DMS 273 (cell line): Measurements from ENCODE around the gene KRT75.
"Not testable (repeated sequence)": the region's sequence is repeated elsewhere in the genome, so short reads cannot be mapped to it uniquely, and the experiment has no call there.

Experiments
- DNase-seq: peaks from one replicate; lab custom pipeline; 2025; ENCODE audit not compliant: unreplicated experiment; lab: John Stamatoyannopoulos, UW

Gene KRT75

DNA sequence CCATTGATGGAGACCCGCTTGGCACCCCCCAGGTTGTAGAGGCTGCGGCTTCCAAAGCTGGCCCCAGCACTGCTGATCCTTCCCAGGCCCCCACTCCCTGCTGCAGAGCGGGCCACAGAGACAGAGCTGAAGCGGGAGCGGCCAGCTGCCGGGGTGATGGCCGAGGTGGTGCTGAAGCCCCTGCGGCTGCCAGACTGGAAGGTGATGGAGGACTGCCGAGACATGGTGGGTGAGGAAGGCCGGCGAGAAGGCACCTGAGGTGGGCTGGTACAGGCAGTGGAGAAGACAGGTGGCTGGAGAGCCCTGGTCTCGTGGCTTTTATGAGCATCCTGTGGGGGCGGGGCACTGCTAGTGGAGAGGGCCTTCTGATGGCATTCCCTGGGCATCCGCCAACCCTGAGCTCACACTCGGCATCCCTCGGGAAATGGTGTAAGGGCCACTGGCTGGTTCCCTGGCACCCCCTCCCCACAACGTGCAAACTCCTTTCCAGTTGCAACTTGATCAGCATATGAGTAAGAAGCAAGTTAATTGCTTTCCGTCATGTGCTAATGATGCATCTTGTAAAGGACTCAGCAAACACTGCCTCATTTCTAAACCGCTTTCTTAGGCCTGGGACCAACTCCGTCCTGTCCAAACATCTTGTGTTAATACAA, at the start of gene KRT75:
KRT75 (minus strand) TSS at position 291 of the 653 bp plus-strand sequence; CDS start at position 224, 67 bp downstream.
- DNase-seq = peak; percentile 44

- no peak for DNase-seq
Observed at GRCh38 chr12:52480073-52480472, 45.9 kb upstream of the KRT75 start.

DNA sequence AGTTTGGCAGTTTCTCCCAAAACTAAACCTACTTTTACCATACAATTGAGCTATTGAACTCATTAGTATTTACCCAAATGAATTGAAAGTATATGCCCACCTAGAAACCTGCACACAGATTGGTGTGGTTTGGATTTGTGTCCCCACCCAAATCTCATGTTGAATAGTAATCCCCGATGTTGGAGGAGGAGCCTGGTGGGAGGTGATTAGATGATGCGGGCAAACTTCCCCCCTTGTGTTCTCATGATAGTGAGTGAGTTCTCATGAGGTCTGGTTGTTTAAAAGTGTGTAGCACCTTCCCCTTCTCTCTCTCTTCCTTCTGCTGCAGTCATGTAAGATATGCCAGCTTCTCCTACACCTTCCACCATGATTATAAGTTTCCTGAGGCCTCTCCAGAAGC, 43.5 kb upstream of the KRT75 start:
- no peak for DNase-seq

DNA sequence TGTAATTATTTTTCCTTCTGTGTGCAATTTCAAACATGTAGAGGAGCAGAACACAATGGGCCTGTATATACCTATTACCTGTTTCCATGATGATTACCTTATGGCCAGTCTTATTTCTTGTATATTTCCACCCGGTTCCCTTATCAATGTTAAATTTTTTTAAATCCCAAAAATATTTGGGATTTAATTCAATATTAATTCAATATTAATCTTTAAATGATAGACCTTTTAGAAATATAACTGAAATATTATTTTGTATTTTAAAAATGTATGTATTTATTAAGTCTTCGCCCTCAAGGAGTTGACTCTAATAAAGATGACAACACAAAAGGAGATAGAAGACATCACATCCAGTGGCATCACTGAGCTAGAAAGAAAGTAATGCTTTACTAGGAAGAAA, 40.0 kb upstream of the KRT75 start:
- DNase-seq = no peak

DNA sequence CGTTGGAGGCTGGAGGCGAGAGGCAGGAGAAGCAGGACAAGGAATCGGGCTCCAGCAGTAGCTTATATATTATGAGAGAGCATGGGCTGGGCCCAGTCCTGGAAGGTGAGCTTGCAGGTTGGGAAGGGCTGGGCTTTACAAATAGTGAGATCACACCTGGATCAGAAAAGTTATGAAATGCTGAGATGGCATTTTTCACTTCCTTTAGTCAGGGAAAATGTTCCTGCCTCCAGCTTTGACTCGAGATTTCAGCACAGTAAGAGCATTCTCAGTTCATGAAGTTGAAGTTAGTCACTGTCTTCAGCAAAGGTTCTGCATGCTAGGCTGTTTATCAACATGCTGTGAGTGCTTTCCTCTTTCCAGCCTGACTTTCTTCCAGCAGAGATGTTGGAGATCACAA, 39.6 kb upstream of the KRT75 start, which contains the start of gene KRT6C:
KRT6C (minus strand) TSS at position 38 of the 400 bp plus-strand sequence. CDS start 68 bp downstream, outside the sequence.
- no peak for DNase-seq

- DNase-seq = no peak
Observed at GRCh38 chr12:52469853-52470252, 35.7 kb upstream of the KRT75 start.

GRCh38 chr12:52464897-52465296, 30.7 kb upstream of the KRT75 start:
- DNase-seq = no peak

GRCh38 chr12:52461693-52462092, 27.5 kb upstream of the KRT75 start:
- DNase-seq = no peak

DNA sequence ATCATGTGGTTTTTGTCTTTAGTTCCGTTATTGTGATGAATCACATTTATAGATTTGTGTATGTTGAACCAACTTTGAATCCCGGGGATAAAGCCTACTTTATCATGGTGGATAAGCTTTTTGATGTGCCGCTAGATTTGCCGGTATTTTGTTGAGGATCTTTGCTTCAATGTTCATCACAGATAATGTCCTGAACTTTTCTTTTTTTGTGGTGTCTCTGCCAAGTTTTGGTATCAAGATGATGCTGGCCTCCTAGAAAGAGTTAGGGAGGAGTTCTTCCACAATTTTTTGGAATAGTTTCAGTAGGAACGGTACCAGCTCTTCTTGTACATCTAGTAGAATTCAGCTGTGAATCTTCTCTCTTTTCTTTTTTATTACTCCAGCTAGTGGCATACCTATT, 24.7 kb upstream of the KRT75 start:
- no peak for DNase-seq

GRCh38 chr12:52455821-52456220, 21.6 kb upstream of the KRT75 start:
- DNase-seq = no peak

- no peak for DNase-seq
Observed at GRCh38 chr12:52454411-52455201, 20.4 kb upstream of the KRT75 start.

- no peak for DNase-seq
Observed at GRCh38 chr12:52452101-52452500, 17.9 kb upstream of the KRT75 start, which contains the start of gene KRT6B. Gene KRT6B (minus strand): TSS chr12:52452146. CDS start chr12:52452078, 68 bp downstream.

DNA sequence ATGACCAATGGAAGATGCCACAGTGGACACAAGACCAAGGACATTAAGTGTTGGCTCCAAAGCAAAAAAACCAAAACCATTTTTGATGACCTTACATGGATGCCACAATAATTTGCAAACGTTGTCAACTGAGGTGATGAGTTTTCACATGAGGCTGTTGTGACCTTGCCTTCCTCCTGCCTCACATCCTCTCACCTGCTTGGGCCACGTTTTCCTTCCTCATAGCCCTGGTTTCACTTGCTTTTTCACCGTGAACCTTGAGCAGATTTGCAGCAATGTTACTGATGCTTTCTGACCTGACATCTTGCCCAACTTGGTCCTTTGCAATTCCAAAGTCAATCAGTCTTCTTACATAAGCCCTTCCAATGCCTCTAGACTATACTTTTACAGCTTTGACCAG, 14.1 kb upstream of the KRT75 start:
- no peak for DNase-seq

DNA sequence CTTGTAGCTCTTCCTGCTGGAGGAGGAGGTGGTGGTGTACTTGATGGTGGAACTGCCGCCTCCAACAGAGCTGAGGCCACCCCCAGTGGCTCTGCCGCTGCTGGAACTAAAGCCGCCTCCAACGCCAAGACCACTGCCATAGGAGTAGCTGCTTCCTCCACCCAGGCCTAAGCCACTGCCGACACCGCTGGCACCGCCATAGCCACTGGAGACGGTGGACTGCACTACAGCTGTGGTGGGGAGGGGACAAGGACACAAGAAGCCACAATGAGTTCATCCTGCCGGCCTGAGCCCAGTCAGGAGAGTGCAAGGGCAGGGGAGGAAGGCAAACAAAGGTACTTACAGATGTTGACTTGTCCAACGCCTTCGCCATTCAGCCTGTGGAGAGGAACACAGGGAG, 13.0 kb upstream of the KRT75 start:
- not testable (repeated sequence) for DNase-seq

DNA sequence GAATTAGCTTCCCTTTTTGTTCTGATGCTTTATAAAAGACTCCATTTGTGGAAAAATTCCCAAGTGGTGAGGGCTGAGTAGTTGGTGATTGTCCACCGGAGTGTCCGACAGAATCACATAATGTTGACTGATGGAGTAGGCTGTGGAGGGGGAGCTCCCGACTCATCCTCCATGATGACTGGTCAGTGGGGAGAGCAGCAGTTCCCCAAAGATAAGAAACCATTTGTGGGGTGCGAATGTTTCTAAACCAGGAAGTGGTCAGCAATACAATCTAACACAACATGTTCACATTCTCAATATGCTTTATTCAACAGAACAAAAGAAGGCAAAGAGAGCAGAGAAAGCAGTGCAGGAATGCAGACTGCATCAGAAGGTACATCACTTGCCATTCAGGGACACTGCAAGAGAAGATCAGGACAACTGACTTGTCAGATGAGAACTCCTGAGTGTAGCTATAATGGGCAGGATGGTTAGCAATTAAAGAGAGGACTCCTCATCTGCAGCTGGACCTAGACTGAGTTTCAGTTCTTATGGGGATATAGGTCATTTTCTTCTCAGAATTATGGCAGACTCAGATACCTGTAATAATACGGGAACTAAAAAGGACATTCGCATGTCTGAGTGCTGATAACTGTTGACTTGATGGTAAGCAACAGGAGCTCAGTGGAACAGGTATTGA, 12.3 kb upstream of the KRT75 start:
- DNase-seq = no peak

GRCh38 chr12:52445876-52446275, 11.7 kb upstream of the KRT75 start:
- DNase-seq = no peak

DNA sequence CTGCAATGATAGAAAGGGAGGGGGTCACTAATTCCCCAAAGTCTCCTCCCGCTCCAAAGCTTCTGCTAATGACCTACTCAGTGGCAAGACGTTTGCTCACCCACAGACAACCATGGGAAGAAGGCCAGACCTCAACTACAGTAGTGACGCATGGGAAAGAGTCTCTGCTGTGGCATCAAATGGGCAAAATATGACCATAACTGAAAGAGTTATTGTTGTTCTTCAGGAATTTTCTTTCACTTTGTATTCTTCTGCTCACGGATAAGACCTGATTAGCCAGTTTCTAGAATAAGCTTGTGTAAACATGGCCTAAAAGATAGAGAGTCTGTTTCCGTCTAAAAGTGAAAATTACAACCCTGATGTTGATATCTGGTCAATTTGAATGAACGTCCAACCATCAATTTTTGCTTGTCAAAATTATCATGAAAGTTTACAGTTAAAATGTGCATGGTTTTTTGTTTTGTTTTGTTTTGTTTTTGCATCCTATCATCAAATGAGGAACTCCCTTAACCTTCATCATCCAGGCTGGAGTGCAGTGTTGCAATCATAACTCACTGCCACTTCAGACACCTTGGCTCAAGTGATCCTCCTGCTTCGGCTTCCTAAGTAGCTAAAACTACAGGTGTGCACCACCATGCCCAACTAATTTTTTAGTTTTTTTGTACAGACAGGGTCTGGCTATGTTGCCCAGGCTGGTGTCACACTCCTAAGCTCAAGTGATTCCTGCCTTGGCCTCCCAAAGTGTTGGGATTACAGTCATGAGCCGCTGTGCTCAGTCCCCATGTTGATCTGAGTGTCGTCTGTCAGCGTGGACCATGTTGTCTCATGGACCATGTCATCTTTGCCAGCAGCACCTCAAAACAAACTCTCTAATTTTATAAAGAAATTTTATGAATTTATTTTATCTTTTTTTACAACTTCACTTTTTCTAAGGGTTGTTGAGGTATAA, 10.8 kb upstream of the KRT75 start:
- no peak for DNase-seq

DNA sequence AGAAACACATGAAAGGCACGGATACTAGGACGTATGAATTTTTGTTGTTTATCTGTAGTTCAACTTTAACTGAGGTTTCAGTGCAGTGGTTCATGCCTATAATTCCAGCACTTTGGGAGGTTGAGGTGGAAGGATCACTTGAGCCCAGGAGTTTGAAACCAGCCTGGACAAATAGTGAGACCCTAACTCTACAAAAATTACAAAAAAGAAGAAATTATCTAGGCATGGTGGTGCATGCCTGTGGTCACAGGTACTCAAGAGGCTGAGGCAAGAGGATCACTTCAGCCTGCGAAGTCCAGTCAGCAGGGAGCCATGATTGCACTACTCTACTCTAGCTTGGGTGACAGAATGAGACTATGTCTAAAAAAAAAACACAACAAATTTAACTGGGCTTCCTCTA, 9.8 kb upstream of the KRT75 start:
- DNase-seq = no peak

- DNase-seq = peak; percentile 22
Observed at GRCh38 chr12:52442600-52443061, 8.5 kb upstream of the KRT75 start.

- peak; percentile 42 for DNase-seq
Observed at GRCh38 chr12:52441320-52441911, 7.2 kb upstream of the KRT75 start.
